AG09309 (cell line): ENCODE results near the gene TMTC2.

Source experiments
- DNase-seq: peaks from one replicate; pipeline ENCODE4 v3.0.0-alpha.2; 2010; ENCODE audit warnings: low read depth
- H3K4me3 ChIP-seq: 2 replicates; pipeline ENCODE4 v1.5.1; 2011; ENCODE audit warnings: mild to moderate bottlenecking, low read depth, low read length, moderate library complexity; ENCODE audit not compliant: control insufficient read depth
- TF ChIP-seq, protein P1 (sequence below): IDR thresholded peaks from 2 replicates; pipeline ENCODE4 v1.5.1; 2011; ENCODE audit warnings: mild to moderate bottlenecking, low read depth, low read length, inconsistent platforms; ENCODE audit not compliant: insufficient read depth, control insufficient read depth; ENCODE audit errors: missing control alignments

The TMTC2 gene

DNA sequence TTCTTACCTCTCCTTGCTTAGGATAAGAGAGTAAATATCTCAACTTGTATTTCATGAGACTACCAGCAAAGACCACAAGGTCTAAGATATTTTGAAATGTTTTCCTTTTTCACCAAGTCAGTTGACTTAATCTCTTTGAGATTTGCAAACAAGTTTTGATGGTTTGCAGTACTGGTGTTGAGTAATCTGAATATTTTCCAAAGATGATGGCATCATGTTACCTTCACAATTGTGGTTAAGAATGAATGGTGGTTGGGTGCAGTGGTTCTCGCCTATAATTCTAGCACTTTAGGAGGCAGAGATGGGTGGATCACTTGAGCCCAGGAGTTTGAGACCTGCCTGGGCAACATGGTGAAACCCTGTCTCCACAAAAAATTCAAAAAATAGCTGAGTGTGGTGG, 225.7 kb downstream of the TMTC2 start:
- TF ChIP-seq, protein P1, sequence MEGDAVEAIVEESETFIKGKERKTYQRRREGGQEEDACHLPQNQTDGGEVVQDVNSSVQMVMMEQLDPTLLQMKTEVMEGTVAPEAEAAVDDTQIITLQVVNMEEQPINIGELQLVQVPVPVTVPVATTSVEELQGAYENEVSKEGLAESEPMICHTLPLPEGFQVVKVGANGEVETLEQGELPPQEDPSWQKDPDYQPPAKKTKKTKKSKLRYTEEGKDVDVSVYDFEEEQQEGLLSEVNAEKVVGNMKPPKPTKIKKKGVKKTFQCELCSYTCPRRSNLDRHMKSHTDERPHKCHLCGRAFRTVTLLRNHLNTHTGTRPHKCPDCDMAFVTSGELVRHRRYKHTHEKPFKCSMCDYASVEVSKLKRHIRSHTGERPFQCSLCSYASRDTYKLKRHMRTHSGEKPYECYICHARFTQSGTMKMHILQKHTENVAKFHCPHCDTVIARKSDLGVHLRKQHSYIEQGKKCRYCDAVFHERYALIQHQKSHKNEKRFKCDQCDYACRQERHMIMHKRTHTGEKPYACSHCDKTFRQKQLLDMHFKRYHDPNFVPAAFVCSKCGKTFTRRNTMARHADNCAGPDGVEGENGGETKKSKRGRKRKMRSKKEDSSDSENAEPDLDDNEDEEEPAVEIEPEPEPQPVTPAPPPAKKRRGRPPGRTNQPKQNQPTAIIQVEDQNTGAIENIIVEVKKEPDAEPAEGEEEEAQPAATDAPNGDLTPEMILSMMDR, result no peak
- no peak for DNase-seq
- no peak overlapping the region for H3K4me3 ChIP-seq

DNA sequence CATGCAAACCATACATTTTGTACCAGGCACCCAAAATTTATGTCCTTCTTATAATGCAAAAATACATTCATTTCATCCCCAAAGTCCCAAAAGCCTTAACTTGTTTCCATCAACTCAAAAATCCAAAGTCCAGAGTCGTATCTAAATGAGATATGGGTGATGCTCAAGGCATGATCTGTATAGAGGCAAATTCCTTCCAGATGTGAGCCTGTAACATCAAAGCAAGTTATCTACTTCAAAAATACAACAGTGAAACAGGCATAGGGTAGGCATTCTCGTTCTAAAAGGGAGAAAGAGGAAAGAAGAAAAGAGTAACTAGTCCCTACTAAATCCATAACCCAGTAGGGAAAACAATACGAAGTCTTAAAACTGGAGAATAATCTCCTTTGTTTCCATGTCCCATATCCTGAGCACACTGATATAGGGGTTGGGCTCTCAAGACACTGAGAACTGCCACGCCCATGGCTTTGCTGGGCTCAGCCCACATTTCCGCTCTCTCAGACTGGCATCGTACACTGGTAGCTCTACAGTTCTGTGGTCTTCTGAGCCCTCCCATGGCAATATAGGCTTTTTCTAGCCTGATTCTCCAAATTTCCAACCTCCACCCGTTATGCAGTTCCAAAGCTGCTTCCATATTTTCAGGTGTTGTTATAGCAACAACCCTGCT, 232.8 kb downstream of the TMTC2 start:
- no peak for DNase-seq
- TF ChIP-seq, protein P1, result no peak

DNA sequence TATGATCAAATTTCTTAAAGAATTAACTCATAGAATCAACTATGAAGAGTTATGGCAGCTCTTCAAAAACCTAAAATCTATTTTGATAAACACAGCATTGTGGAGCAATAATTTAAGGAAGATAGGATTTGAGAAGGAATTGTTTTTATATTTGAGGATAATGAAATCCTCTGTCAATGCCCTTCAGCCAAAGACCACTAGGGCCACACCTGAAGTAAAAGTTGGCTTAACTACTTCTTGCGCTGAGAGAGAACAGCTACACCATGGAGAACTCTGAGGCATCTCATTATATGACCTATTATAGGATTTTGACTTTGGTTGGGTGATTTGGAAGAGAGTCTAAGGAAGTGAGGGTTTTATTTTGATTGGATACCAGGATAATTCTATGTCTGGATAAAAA, 237.2 kb downstream of the TMTC2 start:
- no peak overlapping the region for H3K4me3 ChIP-seq
- no peak for DNase-seq
- TF ChIP-seq, protein P1, result no peak

More for the DNA sequence above, 232.8 kb downstream of the TMTC2 start:
- H3K4me3 ChIP-seq, result no peak overlapping the region

DNA sequence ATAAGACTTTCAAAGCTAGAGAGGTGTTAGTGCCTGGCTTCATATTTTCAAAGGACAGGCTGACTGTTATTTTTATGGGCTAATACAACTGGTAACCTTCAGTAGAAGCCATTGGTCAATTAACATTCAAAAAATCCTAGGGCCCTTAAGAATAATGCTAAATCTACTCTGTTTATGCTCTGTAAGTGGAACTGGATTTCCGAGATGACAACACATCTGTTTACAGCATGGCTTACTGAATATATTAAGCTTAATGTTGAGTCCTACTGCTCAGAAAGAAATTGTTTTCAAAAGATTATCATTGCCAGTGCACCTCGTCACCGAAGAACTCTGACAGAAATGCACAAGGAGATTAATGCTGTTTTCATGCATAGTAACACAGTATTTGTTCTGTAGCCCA, 239.9 kb downstream of the TMTC2 start:
- H3K4me3 ChIP-seq, result no peak overlapping the region
- DNase-seq, result no peak
- TF ChIP-seq, protein P1, result no peak

DNA sequence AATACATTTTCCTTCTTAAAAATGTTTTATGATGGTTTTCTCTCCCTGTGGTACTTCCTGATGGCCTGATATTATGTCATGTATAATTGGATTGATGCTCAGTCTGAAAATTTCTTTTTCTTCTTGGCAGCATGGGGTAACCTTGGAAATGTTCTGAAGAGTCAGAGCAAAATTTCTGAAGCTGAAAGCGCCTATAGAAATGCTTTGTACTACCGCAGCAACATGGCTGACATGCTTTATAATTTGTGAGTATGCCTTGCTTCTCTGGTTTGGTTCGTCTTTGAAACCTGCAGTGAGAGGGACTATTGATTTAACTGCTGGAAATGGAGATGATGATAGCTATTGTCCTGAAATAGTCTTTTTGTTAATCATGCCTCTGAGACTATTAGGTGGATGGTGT, 243.6 kb downstream of the TMTC2 start:
- DNase-seq, result no peak
- no peak overlapping the region for H3K4me3 ChIP-seq
- TF ChIP-seq, protein P1, result no peak

DNA sequence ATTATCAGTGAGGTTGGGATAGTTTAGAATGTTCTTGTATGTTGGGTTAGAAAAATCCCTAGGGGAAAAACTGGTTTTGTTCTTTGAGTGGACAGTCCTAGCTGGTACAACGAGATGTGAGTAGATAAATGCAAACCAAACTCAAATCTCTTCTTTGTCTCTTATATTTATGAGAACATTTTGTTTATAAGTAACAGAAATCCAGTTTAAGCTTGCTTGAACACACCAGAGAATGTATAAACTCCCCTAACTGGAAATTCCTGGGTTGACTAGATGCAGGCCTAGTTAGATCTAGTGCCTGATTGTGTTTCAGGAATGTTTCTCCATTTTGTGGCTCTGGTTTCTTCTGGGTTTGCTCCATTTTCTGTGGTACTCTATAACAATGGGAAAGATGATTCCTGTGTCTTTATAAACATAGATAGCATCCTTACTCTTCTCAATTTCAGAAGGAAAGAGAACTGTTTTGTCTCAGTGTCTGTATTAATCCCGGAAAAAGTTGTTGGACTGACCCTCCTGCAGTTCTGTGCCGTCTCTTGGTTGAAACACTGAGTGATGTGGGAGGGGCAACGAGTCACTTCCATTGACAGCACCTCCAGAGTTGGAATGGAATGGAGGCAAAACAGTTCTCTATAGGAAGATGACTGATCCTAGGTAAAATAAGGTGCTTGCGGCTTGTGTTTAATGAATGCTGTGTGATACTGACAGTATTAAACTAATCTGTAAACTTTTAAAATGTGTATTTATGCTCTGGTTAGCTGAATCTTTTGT, 244.8 kb downstream of the TMTC2 start:
- TF ChIP-seq, protein P1, result no peak
- no peak for DNase-seq
- no peak overlapping the region for H3K4me3 ChIP-seq
